Esophagus mucosa (tissue), 1 donor: ENCODE results near the gene SERGEF. TPM values are rescaled to one million over a fixed set of nuclear protein-coding genes. Genes with fewer than 3 reads are reported as not detected.
A peak's percentile ranks its signal among the peaks of the same experiment; 100 is the strongest.

Experiments
- ATAC-seq: fragments of 200-7000 bp; cut with Tn5 transposase; one replicate; pipeline ENCODE4 v1.9.1; 2020
- total RNA-seq: library from RNA; stranded (reverse); gene quantifications from one replicate; pipeline ENCODE4 v1.2.4, GENCODE V29; 2023
- donor health status: DM: yes; HTN: yes; CAD: no.

The SERGEF gene
- total RNA-seq, 1 donor from 2014 or later: 17.1 TPM

DNA sequence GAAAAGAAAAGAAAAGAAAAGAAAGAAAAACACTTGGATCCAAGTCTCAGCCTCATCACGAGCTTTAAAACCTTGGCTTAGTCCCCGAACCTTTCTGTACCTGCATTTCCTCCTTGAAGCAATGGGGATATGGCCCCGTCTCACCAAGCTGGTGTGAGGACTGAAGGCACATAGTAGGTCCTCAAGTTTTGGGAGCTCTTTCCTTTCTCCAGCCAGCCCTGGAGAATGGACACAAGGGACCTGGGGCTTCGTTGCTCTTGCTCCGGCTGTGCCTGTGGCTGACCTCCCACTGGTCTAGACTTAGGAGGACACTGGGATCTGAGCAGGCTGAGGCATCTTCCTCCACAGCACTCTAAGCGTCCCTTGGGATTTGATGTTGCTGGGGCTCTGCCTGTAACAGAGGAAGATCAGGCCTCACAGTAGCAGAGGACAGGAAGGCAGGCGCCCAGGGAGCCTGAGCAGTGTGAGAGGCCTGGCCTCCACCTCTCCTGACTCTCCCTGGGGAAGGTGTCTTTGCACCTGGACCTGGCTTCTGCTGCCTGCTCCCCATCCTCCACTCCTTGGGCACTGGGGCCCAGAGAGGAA is 245.5 kb downstream of the SERGEF start:
- ATAC-seq: no peak

GRCh38 chr11:17766590-17766989 is 246.3 kb downstream of the SERGEF start:
- no peak for ATAC-seq

- no peak for ATAC-seq
Measured at GRCh38 chr11:17766073-17766359, 246.8 kb downstream of the SERGEF start.

- no peak for ATAC-seq
Measured at GRCh38 chr11:17765356-17766072, 247.3 kb downstream of the SERGEF start.

- ATAC-seq: no peak
Measured at GRCh38 chr11:17764446-17765218, 248.2 kb downstream of the SERGEF start.

DNA sequence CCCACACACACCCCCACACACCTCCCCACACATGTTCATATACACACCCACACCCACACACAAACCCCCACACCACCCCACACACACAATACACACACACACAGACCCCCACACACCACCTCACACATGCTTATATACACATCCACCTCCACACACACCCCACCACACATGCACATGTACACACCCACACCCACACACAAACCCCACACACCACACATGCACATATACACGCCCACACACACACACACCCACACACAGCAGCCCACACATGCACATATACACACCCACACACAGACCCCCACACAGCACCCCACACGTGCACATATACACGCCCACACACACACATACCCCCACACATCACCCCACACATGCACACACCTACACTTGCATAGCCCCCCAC is 249.1 kb downstream of the SERGEF start:
- ATAC-seq: no peak

DNA sequence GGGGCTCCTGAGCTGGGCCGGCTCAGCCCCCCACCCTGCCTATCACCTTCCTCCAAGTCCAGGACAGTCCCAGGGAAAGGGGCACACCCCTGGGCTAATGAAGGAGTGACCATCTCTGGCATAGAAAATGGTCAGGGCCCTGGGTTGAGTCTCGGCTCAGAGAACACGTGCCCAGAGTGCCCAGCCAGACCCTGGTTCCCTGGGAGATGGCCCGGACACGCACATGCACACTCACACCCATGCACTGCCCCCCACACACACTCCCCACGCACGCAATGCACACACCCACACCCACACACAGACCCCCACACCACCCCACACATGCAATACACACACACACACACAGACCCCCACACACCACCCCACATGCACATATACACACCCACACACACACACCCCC is 249.6 kb downstream of the SERGEF start:
- ATAC-seq: no peak

GRCh38 chr11:17762309-17762974 is 250.4 kb downstream of the SERGEF start:
- ATAC-seq: peak; percentile 63

GRCh38 chr11:17760102-17761029 is 252.5 kb downstream of the SERGEF start:
- ATAC-seq: peak; percentile 56

DNA sequence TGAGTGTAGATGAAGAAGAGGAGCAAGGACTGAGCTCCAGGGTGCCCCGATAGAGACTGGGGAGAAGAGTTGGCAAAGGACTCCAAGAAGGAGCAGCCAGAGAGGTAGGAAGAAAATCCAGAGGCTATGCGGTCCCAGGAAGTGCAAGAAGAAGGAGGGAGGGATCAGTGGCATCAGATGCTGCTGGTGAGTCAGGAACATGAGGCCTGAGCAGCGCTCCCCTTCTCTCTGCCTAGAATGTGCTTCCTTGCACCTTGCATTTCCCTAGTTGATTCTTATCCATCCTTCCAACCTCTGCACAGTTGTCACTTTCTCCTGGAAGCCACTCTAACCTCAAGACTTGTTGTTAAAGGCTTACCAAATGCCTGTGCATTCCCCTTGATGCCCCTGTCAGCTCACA is 257.0 kb downstream of the SERGEF start:
- no peak for ATAC-seq

DNA sequence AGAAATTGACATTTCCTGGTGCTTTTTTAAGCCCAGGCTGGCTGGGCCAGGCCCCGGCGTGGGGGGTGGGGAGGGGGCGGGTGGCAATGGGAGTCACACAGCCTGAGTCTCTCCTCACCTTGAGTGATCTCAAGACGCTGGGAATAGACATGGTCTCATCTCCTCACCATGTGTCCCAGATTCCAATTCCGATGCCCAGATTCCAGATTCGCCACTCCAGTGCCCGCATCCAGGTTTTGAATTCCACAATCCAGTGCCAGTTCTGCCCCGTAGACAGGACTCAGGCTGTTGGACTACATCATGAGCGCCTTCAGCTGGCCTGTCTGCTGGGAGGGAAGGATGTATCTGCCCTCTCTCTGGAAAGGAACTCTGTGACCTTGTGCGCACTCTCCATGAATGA is 259.2 kb downstream of the SERGEF start:
- no peak for ATAC-seq

DNA sequence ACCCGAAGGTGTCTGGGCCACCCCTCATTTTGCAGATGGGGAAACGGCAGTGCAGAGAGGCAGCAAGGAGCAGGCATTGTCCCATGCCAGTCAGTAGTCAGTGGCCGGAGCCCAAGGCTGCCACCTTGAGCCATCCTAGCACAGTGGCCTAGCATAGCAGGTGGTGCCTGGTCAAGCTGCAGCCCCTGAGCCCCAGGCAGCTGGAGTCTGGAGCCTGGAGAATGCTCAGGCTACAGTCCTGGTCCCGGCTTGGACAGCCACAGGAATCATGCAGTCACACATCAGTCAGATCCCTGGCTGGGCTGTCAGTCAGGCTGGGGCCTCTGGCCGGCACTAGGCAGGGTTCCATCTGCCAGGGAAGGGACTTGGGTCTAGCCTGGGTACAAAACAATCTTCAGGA is 259.7 kb downstream of the SERGEF start:
- no peak for ATAC-seq

- ATAC-seq: no peak
Measured at GRCh38 chr11:17752144-17752543, 260.7 kb downstream of the SERGEF start.

DNA sequence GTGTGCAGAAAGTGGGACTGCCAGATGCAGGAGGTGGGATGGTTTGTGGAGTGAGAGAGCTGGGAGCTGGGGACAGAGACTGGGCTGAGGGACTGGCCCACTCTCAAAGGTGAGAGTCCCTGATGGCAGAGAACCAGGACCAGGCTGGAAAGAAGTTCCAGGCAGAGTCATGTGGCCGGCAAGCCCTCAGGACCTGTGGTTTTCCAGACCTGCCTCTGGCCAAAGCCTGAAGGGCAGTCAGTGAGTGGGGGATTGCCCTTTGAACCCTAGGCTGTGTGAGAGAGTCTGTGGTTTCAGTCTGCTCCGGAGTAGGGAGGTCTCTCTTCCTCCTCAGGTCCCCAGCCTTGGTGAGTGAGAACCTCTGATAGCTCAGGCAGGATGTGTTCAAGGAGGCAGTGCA is 261.3 kb downstream of the SERGEF start:
- no peak for ATAC-seq

GRCh38 chr11:17750801-17751165 is 262.1 kb downstream of the SERGEF start:
- ATAC-seq: no peak

- no peak for ATAC-seq
Measured at GRCh38 chr11:17750013-17750800, 262.6 kb downstream of the SERGEF start.

DNA sequence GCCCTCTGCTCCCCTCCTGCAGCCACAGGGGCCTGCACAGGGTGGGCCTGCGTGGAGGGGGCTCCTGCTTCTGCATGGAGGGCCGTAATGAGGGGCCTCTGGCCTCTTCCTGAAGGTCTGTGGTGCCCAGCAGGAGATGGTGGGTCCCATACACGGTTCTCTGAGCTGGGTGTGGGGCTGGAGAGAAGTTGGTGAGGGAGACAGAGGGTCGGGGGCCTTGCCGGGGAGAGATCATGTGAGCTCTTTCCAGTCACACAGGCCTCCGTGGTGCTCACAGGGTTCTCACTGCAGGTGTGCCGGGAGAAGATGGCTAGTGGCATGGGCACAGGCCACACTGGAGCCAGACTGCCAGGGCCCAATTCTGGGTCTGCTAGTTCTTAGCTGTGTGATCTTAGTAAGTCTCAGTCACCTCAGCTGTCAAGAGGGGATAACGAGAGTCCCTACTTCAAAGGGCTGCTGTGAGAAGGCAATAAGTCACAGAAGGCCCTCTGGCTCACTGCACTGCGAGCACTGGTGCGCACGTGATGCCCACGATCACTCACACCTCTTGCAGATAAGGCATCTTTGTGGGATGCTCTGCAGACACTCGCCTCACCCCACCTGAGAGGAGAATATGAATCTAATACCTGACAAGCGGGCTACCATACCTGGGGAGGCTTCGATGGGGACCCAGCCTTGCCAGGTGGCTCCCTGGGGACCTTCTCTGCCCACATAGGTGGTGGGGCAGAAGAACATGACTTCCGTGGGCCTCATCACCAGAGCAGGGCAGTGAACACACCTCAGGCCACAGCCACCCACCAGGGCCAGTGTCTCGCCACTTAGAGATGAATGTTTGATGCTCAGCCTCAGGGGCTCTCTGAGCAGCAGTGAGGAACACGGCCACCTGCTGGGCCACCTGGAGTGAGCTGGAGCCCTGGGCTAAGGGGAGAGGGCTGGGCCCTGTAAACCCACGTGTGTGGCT is 263.8 kb downstream of the SERGEF start:
- no peak for ATAC-seq

DNA sequence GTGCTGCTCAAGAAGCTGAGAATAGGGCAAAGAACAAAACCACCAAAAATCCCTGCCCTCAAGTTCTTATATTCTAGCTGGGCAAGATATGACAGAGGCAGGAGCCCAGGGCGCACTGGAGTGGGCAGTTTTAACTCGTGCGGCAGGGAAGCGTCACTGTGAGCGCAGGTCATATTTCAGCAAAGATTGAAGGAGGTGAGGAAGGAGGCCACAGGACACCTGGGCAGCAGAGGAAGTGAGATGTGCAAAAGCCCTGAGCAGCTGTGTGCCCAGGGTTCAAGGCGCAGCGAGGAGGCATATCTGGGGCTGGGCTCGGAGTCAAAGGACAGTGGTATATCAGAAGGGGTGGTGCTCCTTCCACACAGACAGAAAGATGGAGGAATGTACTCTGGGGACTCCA is 264.8 kb downstream of the SERGEF start:
- ATAC-seq: no peak

DNA sequence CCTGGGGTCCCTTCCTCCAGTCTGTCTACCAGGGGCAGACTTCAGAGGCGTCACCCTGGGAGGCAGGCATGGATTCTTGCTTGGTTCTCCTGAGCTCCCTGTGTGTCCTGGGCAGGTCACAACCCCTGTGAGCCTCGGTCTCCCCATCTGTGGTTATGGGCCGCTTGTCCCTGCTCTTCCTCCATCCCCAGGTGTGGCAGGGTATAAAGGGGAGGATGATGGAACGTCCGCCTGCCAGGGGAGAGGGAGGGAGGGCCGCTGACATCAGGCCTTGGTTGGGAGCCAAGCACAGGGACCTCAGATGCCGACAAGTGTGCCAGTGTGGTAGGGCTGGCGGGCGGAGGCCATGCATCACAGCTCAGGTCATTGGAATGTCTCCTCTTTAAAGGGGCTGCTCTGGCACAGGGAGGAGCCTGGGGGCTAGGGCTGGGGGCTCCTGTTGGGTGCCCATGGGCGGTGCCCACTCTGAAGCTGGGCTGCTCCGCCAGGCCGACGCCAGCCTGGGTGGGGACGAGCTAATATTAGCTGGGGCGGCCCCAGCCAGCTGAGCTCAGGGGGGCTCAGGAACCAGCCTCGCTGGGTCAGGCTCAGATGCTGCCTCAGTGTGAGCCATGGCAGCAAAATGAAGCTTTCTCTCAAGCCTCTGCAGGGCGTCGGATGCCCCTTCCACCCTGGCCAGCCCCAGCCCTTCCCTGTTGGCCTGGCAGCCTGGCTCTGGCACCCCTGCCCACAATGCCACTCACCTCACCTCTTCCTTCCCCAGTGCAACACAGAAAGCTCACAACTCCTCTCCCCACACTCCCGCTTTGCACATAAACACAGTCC is 265.5 kb downstream of the SERGEF start:
- no peak for ATAC-seq
